ENCODE data around the gene DIS3L2. TPM values are rescaled to one million over a fixed set of nuclear protein-coding genes. Genes with fewer than 3 reads are reported as not detected.
"Not testable (repeated sequence)": the region's sequence is repeated elsewhere in the genome, so short reads cannot be mapped to it uniquely, and the experiment has no call there.

The DIS3L2 gene
- total RNA-seq, 2 donors from 2014 or later = 38.8 to 76.0 TPM

DNA sequence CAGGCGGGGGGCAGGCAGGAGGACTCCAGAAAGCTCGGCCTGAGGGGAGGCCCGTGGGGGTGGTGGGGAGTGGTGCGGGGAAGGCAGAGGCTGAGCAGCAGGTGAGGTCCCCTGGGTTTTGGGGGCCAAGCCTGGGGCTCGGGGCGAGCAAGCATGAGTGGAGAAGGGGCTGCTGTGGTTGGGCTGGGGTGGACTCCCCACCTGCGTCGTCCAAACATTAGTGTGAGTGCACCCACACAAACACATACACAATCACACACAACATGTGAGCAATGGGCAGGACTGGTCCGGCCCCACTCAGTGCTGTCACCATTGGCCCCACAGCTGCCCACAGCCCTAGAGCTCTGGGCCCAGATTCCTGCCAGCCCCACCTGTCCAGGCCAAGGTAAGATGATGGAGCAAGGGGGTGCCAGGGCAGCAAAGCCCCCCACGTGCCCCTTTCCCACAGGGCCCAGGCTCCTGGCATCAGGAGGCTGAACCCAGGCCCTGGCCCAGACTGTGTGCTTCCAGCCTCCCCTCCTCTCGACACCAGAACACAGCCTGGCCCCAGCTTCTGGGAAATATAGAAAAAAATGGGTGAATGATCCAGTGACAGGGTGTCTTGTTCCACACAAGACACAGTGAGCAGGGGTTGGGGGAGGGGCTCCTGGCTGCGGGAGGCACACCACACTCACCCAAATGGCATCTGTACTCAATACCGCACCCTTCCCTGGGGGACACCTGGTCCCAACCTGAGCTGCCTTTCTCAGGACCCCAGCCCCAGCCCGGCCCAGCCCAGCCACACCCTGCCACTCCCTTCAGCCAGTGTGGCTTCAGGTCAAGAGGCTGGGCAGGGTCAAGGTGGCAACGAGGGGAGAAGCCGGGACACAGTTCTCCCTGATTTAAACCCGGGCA, 416.6 kb downstream of the DIS3L2 start:
- no peak overlapping the region for H3K27ac Mint-ChIP-seq
- peaks cover 0 to 4% of the 10 kb centered on the region in 2 donors for H3K27me3 Mint-ChIP-seq
- no peaks in the 10 kb centered on the region for H3K4me1 Mint-ChIP-seq (ENCODE audit: low read depth in 2 of 2)
- ATAC-seq (peak in 1 of 2 donors; percentile 37), DNase-seq (ENCODE audit: low spot score) (no peak)
- H3K36me3 Mint-ChIP-seq = no peaks in the 10 kb centered on the region
- H3K9me3 Mint-ChIP-seq = no peaks in the 10 kb centered on the region
- no peak overlapping the region for H3K4me3 Mint-ChIP-seq

DNA sequence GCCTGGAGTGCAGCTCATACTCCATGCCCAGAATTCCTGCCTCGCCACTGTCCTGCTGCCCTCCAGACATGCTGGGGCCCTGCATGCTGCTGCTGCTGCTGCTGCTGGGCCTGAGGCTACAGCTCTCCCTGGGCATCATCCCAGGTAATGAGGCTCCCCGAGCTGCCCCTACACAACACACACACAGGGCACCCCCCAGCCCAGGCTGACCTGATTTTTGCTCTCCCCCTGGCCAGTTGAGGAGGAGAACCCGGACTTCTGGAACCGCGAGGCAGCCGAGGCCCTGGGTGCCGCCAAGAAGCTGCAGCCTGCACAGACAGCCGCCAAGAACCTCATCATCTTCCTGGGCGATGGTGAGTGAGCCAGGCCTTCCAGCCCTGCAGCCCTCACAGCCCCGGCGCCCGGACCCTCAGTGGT, 417.2 kb downstream of the DIS3L2 start, which contains the start of gene ALPP:
TSS of gene ALPP (plus strand) at position 17 of the 417 bp plus-strand sequence. CDS start at position 69, 52 bp downstream.
- not testable (repeated sequence) for ATAC-seq, H3K9me3 Mint-ChIP-seq

DNA sequence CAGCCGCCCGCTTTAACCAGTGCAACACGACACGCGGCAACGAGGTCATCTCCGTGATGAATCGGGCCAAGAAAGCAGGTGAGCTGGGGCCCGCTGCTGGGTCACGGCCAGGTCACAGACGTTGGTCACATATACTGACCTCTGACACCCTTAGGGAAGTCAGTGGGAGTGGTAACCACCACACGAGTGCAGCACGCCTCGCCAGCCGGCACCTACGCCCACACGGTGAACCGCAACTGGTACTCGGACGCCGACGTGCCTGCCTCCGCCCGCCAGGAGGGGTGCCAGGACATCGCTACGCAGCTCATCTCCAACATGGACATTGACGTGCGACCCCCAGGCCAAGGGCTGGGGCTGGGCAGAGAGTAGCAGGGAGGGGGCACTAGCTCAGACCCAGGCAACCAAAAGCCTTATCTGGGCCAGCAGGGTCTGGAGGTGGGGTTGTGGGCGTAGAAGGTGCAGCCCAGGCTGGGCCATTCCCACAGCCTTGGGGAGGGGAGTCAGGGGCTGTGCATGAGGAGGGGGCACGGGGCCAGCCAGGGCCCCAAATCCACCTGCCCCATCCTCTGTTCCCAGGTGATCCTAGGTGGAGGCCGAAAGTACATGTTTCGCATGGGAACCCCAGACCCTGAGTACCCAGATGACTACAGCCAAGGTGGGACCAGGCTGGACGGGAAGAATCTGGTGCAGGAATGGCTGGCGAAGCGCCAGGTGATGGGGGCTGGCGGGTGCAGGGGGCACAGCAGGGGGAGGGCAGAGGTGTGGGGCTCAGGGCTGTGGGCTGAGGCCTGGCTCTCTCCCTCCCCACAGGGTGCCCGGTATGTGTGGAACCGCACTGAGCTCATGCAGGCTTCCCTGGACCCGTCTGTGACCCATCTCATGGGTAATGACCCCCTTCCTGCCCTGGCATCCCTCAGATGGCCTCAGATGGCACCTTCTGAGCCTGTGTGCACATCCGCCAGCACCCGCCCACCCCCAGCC, 418.4 kb downstream of the DIS3L2 start:
- H3K4me1 Mint-ChIP-seq (ENCODE audit: low read depth in 2 of 2); H3K9me3 Mint-ChIP-seq; H3K36me3 Mint-ChIP-seq; H3K27ac Mint-ChIP-seq; ATAC-seq; H3K4me3 Mint-ChIP-seq; DNase-seq (ENCODE audit: low spot score): not testable (repeated sequence)
- H3K27me3 Mint-ChIP-seq = peaks cover 9 to 10% of the 10 kb centered on the region in 2 donors

More for the DNA sequence above, 417.2 kb downstream of the DIS3L2 start, which contains the start of gene ALPP:
- not testable (repeated sequence) for H3K36me3 Mint-ChIP-seq; DNase-seq (ENCODE audit: low spot score); H3K27me3 Mint-ChIP-seq; H3K4me1 Mint-ChIP-seq (ENCODE audit: low read depth in 2 of 2); H3K4me3 Mint-ChIP-seq; H3K27ac Mint-ChIP-seq

DNA sequence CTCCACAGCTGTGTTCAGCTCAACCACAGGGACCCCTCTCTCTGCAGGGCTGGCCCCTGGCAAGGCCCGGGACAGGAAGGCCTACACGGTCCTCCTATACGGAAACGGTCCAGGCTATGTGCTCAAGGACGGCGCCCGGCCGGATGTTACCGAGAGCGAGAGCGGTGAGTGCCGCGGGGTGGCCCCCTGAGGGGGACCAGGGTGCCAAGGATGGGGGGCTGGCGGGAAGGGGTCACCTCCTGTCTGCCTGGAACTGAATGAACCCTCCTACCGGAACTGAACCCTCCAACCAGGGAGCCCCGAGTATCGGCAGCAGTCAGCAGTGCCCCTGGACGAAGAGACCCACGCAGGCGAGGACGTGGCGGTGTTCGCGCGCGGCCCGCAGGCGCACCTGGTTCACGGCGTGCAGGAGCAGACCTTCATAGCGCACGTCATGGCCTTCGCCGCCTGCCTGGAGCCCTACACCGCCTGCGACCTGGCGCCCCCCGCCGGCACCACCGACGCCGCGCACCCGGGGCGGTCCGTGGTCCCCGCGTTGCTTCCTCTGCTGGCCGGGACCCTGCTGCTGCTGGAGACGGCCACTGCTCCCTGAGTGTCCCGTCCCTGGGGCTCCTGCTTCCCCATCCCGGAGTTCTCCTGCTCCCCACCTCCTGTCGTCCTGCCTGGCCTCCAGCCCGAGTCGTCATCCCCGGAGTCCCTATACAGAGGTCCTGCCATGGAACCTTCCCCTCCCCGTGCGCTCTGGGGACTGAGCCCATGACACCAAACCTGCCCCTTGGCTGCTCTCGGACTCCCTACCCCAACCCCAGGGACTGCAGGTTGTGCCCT, 419.9 kb downstream of the DIS3L2 start:
- not testable (repeated sequence) for H3K9me3 Mint-ChIP-seq; DNase-seq (ENCODE audit: low spot score); H3K27ac Mint-ChIP-seq; H3K36me3 Mint-ChIP-seq; H3K4me3 Mint-ChIP-seq; H3K4me1 Mint-ChIP-seq (ENCODE audit: low read depth in 2 of 2)
- H3K27me3 Mint-ChIP-seq = peaks cover 20% of the 10 kb centered on the region in 2 donors
- ATAC-seq = peak; percentile 49 to 51

DNA sequence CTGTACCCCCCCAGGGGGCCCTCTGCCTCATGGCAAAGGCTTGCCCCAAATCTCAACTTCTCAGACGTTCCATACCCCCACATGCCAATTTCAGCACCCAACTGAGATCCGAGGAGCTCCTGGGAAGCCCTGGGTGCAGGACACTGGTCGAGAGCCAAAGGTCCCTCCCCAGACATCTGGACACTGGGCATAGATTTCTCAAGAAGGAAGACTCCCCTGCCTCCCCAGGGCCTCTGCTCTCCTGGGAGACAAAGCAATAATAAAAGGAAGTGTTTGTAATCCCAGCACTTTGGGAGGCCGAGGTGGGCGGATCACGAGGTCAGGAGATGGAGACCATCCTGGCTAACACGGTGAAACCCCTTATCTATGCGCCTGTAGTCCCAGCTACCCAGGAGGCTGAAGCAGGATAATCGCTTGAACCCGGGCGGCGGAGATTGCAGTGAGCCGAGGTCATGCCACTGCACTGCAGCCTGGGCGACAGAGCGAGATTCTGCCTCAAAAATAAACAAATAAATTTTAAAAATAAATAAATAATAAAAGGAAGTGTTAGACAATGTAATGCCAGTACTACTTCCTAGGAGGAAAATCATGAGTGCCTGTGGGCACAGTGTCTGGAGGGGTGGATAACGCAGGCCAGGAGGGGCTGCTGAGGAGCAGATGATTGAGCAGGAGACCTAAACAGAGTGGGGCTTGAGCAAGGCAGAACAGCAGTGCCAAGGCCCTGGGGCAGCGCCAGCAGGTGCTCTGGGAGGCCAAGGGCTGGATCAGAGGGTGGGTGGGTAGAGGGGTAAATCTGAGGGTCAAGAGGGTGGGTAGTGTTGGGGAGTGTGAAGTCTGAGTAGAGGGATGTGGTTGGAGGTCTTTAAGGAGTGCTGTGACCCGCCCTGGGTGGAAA, 421.1 kb downstream of the DIS3L2 start:
- ATAC-seq = no peak
- H3K36me3 Mint-ChIP-seq = no peaks in the 10 kb centered on the region
- no peak overlapping the region for H3K27ac Mint-ChIP-seq
- H3K4me1 Mint-ChIP-seq (ENCODE audit: low read depth in 2 of 2) = no peaks in the 10 kb centered on the region
- no peak for DNase-seq (ENCODE audit: low spot score)
- H3K4me3 Mint-ChIP-seq = no peak overlapping the region
- H3K9me3 Mint-ChIP-seq = no peaks in the 10 kb centered on the region
- peaks cover 20 to 21% of the 10 kb centered on the region in 2 donors for H3K27me3 Mint-ChIP-seq

DNA sequence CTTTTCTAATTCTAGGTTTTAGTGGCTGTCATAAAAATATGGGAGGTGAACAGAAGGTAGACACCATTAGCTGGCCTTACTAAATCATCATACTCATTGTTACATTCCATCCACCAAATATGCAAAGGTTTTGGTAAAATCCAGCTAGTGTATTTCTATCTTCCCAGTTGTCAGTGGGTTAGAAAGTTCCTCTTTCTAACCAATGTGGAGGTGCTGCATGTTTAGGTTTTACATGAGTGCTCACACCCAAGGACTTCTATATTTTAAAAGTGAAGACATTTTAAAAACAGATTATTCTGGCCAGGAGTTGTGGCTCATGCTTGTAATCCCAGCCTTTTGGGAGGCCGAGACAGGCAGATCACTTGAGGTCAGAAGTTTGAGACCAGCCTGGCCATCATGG, 423.0 kb downstream of the DIS3L2 start:
- ATAC-seq (no peak), DNase-seq (ENCODE audit: low spot score) (no peak)
- Mint-ChIP-seq H3K27me3 (peaks cover 25 to 26% of the 10 kb centered on the region in 2 donors), H3K36me3 (no peaks in the 10 kb centered on the region), H3K9me3 (no peaks in the 10 kb centered on the region), H3K27ac (no peak overlapping the region), H3K4me3 (no peak overlapping the region), H3K4me1 (ENCODE audit: low read depth in 2 of 2) (no peaks in the 10 kb centered on the region)

DNA sequence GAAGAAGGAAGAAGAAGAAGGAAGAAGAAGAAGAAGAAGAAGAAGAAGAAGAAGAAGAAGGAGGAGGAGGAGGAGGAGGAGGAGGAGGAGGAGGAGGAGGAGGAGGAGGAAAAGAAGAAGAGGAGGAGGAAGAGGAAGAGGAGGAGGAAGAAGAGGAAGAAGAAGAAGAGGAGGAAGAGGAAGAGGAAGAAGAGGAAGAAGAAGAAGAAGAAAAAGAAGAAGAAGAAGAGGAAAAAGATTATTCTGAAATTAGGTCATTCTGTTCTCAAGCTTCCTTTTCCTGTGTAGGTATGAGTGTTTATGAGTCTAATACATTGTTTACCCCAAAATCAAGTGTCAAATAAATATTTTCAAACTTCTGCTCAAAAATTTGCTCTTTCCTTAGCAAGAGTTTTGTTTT, 423.5 kb downstream of the DIS3L2 start:
- H3K4me3 Mint-ChIP-seq, H3K27ac Mint-ChIP-seq: not testable (repeated sequence)
- H3K27me3 Mint-ChIP-seq = peaks cover 28 to 31% of the 10 kb centered on the region in 2 donors

DNA sequence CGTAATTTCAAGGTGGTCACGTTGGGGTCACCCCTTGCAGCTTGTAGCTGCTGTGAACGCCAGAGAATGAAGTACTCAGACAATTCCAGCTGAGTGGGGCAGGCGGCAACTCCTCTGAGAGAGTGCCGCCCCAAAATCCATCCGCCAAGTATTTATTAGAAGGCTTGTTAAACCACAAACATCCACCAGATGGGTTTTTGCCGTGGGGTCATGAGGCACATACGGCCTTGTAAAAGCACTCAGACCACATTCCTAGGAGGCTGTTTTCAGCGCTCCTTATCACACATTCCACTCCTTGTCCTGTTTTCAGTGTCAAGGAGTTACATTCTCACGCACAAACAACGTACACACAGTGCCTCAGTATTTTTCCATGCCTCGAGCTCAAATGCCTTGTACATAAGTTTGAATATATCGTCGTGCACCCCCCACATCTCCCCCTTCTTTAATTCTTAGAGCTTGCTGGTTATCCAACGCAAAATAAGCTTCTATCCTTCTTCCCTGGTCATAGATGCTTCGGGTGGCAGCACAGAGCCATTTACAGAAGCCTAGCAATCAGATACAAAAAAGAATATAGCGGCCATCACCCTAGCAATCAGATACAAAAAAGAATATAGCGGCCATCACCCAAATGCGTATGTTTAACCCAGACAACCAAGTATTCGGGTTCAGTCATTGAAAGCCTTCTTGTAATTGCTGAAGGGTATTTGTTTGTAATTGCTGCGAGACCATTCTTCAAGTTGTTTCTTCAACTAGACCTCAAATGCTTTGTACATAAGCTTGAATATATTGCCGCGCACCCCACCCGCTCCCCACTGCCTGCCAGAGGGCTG, 424.4 kb downstream of the DIS3L2 start:
- no peaks in the 10 kb centered on the region for H3K9me3 Mint-ChIP-seq
- no peak overlapping the region for H3K27ac Mint-ChIP-seq
- no peaks in the 10 kb centered on the region for H3K4me1 Mint-ChIP-seq (ENCODE audit: low read depth in 2 of 2)
- H3K27me3 Mint-ChIP-seq = peaks cover 32 to 36% of the 10 kb centered on the region in 2 donors
- no peak overlapping the region for H3K4me3 Mint-ChIP-seq
- no peak for DNase-seq (ENCODE audit: low spot score)
- no peak for ATAC-seq
- H3K36me3 Mint-ChIP-seq = no peaks in the 10 kb centered on the region

More for the DNA sequence above, 423.5 kb downstream of the DIS3L2 start:
- not testable (repeated sequence) for H3K36me3 Mint-ChIP-seq; ATAC-seq; DNase-seq (ENCODE audit: low spot score); H3K9me3 Mint-ChIP-seq; H3K4me1 Mint-ChIP-seq (ENCODE audit: low read depth in 2 of 2)

DNA sequence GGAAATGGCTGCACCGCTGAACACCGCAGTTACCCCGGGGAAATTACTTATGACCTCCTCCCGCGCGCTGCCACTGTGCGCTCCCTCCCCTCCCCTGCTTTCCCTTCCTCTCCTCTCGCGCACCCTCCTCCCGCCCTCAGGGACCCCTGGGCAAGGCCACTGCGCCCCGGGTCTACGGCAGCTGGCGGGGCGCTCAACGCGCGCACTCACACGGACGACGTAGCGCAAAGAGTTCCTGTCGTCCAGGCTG, 424.9 kb downstream of the DIS3L2 start:
- H3K4me3 Mint-ChIP-seq = no peak overlapping the region
- H3K27me3 Mint-ChIP-seq = peaks cover 33 to 39% of the 10 kb centered on the region in 2 donors

More for the DNA sequence above, 424.9 kb downstream of the DIS3L2 start:
- no peak for ATAC-seq
- DNase-seq (ENCODE audit: low spot score) = no peak
- H3K4me1 Mint-ChIP-seq (ENCODE audit: low read depth in 2 of 2) = no peaks in the 10 kb centered on the region
- no peaks in the 10 kb centered on the region for H3K9me3 Mint-ChIP-seq
- H3K27ac Mint-ChIP-seq = no peak overlapping the region
- H3K36me3 Mint-ChIP-seq = no peaks in the 10 kb centered on the region

Measured in natural killer cell treated with Interleukin-12 subunit alpha and Interleukin-12 subunit beta and Interleukin-15 and Interleukin-18, amount 100 ng/mL, for 72 hours (primary cell).